CD4-positive, alpha-beta T cell treated with Interleukin-4 for 4 hours (primary cell): ENCODE data around the gene LRRC23.
"Not testable (repeated sequence)": the region's sequence is repeated elsewhere in the genome, so short reads cannot be mapped to it uniquely, and the experiment has no call there.

Experiments
- DNase-seq: peaks from one replicate; pipeline ENCODE4 v3.0.0-alpha.2; 2020

Gene LRRC23

GRCh38 chr12:6903722-6904121 is 900 bp upstream of the LRRC23 start:
- DNase-seq, result no peak

- no peak for DNase-seq
These were observed 905 bp downstream of the LRRC23 start for GRCh38 chr12:6905414-6906040.

- DNase-seq, result not testable (repeated sequence)
These were observed 3.5 kb downstream of the LRRC23 start for GRCh38 chr12:6908141-6908540.

GRCh38 chr12:6909421-6910145 is 5.0 kb downstream of the LRRC23 start:
- no peak for DNase-seq

- no peak for DNase-seq
These were observed 7.7 kb downstream of the LRRC23 start for GRCh38 chr12:6912164-6912935.

GRCh38 chr12:6914246-6914946 is 9.8 kb downstream of the LRRC23 start, which contains the start of gene ENO2:
TSS of gene ENO2 (plus strand) at chr12:6914580. CDS start at chr12:6915833, 1,253 bp downstream.
- peak; percentile 90 for DNase-seq

- no peak for DNase-seq
These were observed 10.5 kb downstream of the LRRC23 start for GRCh38 chr12:6914947-6915788.

GRCh38 chr12:6915789-6916285 is 11.2 kb downstream of the LRRC23 start:
- DNase-seq, result no peak

GRCh38 chr12:6916426-6917200 is 12.0 kb downstream of the LRRC23 start:
- no peak for DNase-seq

- DNase-seq, result no peak
These were observed 13.0 kb downstream of the LRRC23 start for GRCh38 chr12:6917491-6918231.

GRCh38 chr12:6919588-6919987 is 15.0 kb downstream of the LRRC23 start:
- no peak for DNase-seq

GRCh38 chr12:6921539-6921938 is 16.9 kb downstream of the LRRC23 start:
- DNase-seq, result no peak

- no peak for DNase-seq
These were observed 17.6 kb downstream of the LRRC23 start for GRCh38 chr12:6921996-6922946.

- no peak for DNase-seq
These were observed 18.5 kb downstream of the LRRC23 start for GRCh38 chr12:6923003-6923732.

- no peak for DNase-seq
These were observed 19.2 kb downstream of the LRRC23 start for GRCh38 chr12:6923851-6924250.

GRCh38 chr12:6925239-6925539 is 20.6 kb downstream of the LRRC23 start:
- DNase-seq, result no peak

GRCh38 chr12:6925540-6926279 is 21.1 kb downstream of the LRRC23 start:
- no peak for DNase-seq
